Astrocyte (in vitro differentiated cells and primary cell): Measurements from ENCODE around the gene TSPAN14. TPM values are rescaled to one million over a fixed set of nuclear protein-coding genes. Genes with fewer than 3 reads are reported as not detected.

ENCODE experiments used
- DNase-seq: peaks from one replicate; pipeline ENCODE4 v3.0.0-alpha.2; 2010; ENCODE audit warnings: low read depth
- FAIRE-seq: peaks from 2 replicates; lab custom pipeline; 2011; peaks lifted over from hg19 to GRCh38; lab: Jason Lieb, UNC
- H2AFZ ChIP-seq: 2 replicates; pipeline ENCODE4 v1.6.0; 2012; ENCODE audit warnings: low read depth, low read length, inconsistent platforms
- H3K27ac ChIP-seq: 2 replicates; pipeline ENCODE4 v1.5.1; 2011; ENCODE audit warnings: low read depth, low read length, inconsistent platforms
- H3K27me3 ChIP-seq: 2 replicates; pipeline ENCODE4 v1.6.0; 2011; ENCODE audit warnings: low read length, inconsistent platforms; ENCODE audit not compliant: insufficient read depth
- H3K36me3 ChIP-seq: 2 replicates; pipeline ENCODE4 v1.5.1; 2011; ENCODE audit warnings: low read length, inconsistent platforms; ENCODE audit not compliant: insufficient read depth
- H3K4me1 ChIP-seq: 2 replicates; pipeline ENCODE4 v1.5.1; 2011; ENCODE audit warnings: low read length, inconsistent platforms; ENCODE audit not compliant: insufficient read depth
- H3K4me2 ChIP-seq: 2 replicates; pipeline ENCODE4 v1.6.0; 2012; ENCODE audit warnings: low read length, inconsistent platforms
- H3K4me3 ChIP-seq: 2 replicates; pipeline ENCODE4 v1.5.1; 2011; ENCODE audit warnings: low read depth, mild to moderate bottlenecking, low read length, inconsistent platforms; ENCODE audit not compliant: insufficient read depth
- H3K79me2 ChIP-seq: 2 replicates; pipeline ENCODE4 v1.6.0; 2012; ENCODE audit warnings: mild to moderate bottlenecking, low read length, inconsistent platforms; ENCODE audit not compliant: insufficient read depth
- H3K9ac ChIP-seq: 2 replicates; pipeline ENCODE4 v1.6.0; 2012; ENCODE audit warnings: mild to moderate bottlenecking, low read length, inconsistent platforms
- H3K9me3 ChIP-seq: 2 replicates; pipeline ENCODE4 v1.5.1; 2012; ENCODE audit warnings: low read depth, mild to moderate bottlenecking, low read length, inconsistent platforms; ENCODE audit not compliant: insufficient read depth
- H4K20me1 ChIP-seq: 2 replicates; pipeline ENCODE4 v1.6.0; 2012; ENCODE audit warnings: low read length, inconsistent platforms; ENCODE audit not compliant: insufficient read depth
- H3K27ac Mint-ChIP-seq: one replicate; pipeline ENCODE4 v1.8.0; 2021; ENCODE audit warnings: mild to moderate bottlenecking, mixed read lengths; ENCODE audit not compliant: unreplicated experiment
- H3K27me3 Mint-ChIP-seq: one replicate; pipeline ENCODE4 v1.8.0; 2021; ENCODE audit warnings: low read depth, mixed read lengths; ENCODE audit not compliant: unreplicated experiment
- H3K36me3 Mint-ChIP-seq: one replicate; pipeline ENCODE4 v1.8.0; 2021; ENCODE audit warnings: low read depth, mixed read lengths; ENCODE audit not compliant: unreplicated experiment
- H3K4me1 Mint-ChIP-seq: one replicate; pipeline ENCODE4 v1.8.0; 2021; ENCODE audit warnings: low read depth, mixed read lengths; ENCODE audit not compliant: unreplicated experiment
- H3K4me3 Mint-ChIP-seq: one replicate; pipeline ENCODE4 v1.8.0; 2021; ENCODE audit warnings: mild to moderate bottlenecking, moderate library complexity, mixed read lengths; ENCODE audit not compliant: unreplicated experiment
- H3K9me3 Mint-ChIP-seq: one replicate; pipeline ENCODE4 v1.8.0; 2021; ENCODE audit warnings: mild to moderate bottlenecking, mixed read lengths; ENCODE audit not compliant: unreplicated experiment
- EZH2 ChIP-seq: IDR thresholded peaks from 2 replicates; pipeline ENCODE4 v1.6.1; 2012; ENCODE audit warnings: mild to moderate bottlenecking, low read length, inconsistent platforms; ENCODE audit not compliant: insufficient read depth
- total RNA-seq: library from RNA; stranded (reverse); gene quantifications from 2 replicates; pipeline ENCODE4 v1.2.1, GENCODE V29; 2021
- TF ChIP-seq, protein P1 (sequence below): IDR thresholded peaks from 2 replicates; pipeline ENCODE4 v1.5.1; 2011; ENCODE audit warnings: low read depth, mild to moderate bottlenecking, inconsistent platforms, low read length, moderate library complexity; ENCODE audit not compliant: insufficient read depth

TSPAN14 gene
- total RNA-seq, 1 donor from 2014 or later = 140 TPM

DNA sequence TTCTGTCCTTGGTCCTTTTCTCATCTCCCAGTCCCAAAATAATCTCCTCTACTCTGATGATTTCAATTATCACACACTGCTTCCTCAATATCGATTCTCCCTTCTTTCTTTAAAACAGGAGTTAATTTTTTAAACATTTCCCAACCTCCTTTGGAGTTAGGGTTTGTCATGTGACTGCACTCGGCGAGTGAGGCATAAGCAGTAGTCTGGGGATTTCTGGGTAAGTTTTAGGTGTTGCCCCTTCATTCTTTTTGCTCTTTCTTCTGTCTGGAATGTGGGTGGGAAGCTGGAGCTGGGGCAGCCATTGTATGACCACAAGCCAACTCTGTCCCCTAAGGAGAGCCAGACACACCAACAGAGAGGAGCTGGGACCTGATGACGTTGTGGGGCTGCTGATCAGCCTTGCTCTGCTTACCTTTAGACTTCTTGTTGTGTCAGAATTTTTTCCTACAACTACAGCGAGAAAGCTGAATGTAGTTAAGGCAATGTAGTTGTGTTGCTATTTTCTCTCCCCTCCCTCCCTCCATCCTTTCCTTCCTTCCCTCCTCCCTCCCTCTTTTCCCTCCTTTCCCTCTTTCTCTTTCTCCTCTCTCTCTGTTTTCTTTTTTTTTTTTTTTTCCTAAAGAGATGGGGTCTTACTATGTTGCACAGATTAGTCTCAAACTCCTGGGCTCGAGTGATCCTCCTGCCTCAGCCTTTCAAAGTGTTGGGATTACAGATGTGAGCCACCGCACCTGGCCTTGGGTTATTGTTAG is 6.5 kb upstream of the TSPAN14 start:
- H3K9me3 ChIP-seq = no peaks in the 10 kb centered on the region
- no peaks in the 10 kb centered on the region for H3K36me3 ChIP-seq
- peaks cover 19% of the 10 kb centered on the region for H3K4me1 Mint-ChIP-seq
- no peak overlapping the region for H3K27ac Mint-ChIP-seq
- H3K9ac ChIP-seq = no peak overlapping the region
- no peaks in the 10 kb centered on the region for H3K36me3 Mint-ChIP-seq
- DNase-seq = no peak
- no peak overlapping the region for H3K4me2 ChIP-seq
- no peaks in the 10 kb centered on the region for H3K27me3 ChIP-seq
- H3K9me3 Mint-ChIP-seq = no peaks in the 10 kb centered on the region
- no peak for FAIRE-seq
- TF ChIP-seq, protein P1, sequence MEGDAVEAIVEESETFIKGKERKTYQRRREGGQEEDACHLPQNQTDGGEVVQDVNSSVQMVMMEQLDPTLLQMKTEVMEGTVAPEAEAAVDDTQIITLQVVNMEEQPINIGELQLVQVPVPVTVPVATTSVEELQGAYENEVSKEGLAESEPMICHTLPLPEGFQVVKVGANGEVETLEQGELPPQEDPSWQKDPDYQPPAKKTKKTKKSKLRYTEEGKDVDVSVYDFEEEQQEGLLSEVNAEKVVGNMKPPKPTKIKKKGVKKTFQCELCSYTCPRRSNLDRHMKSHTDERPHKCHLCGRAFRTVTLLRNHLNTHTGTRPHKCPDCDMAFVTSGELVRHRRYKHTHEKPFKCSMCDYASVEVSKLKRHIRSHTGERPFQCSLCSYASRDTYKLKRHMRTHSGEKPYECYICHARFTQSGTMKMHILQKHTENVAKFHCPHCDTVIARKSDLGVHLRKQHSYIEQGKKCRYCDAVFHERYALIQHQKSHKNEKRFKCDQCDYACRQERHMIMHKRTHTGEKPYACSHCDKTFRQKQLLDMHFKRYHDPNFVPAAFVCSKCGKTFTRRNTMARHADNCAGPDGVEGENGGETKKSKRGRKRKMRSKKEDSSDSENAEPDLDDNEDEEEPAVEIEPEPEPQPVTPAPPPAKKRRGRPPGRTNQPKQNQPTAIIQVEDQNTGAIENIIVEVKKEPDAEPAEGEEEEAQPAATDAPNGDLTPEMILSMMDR = no peak
- TF ChIP-seq EZH2 = no peak
- H4K20me1 ChIP-seq = no peaks in the 10 kb centered on the region
- no peak overlapping the region for H3K27ac ChIP-seq
- H3K4me1 ChIP-seq = peaks cover 5% of the 10 kb centered on the region
- no peak overlapping the region for H3K4me3 ChIP-seq
- no peaks in the 10 kb centered on the region for H3K79me2 ChIP-seq
- H3K4me3 Mint-ChIP-seq = no peak overlapping the region
- H2AFZ ChIP-seq = no peak overlapping the region
- no peaks in the 10 kb centered on the region for H3K27me3 Mint-ChIP-seq

DNA sequence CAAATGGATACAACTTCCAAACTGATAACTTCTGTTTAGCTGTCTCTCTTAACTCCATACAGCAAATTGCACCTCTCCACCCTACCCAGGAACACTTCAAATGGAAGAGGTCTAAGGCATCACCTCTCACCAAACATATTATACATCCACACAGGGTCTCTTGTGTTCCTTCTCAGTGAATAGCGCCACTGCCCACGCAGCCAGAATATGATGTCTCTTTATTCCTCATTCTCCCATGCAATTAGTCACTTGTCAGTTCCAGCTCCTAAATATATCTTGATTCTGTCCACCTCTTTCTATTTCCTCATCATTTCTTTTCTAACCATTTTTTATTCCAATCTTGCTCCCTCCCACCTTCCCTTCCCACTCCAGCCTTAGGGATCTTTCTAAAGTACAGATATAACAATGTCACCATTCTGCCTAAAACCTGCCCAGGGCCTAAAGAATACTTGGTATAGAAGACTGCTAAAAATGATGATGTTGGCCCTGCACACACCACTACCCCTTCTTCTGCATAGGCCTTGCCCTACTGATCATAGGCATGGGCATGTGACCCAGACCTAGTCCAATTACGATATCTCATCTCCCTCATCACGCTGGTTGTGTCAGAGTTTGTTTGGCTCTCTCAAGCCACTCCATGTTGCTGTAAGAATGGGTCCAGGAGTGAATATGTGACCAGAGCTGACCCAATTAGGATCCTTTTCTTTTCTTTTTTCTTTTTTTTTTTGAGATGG is 5.7 kb upstream of the TSPAN14 start:
- TF ChIP-seq, protein P1 = no peak
- TF ChIP-seq EZH2 = no peak
- Histone ChIP-seq H3K27ac (no peak overlapping the region), H3K4me1 (peaks cover 8% of the 10 kb centered on the region), H4K20me1 (no peaks in the 10 kb centered on the region), H3K4me2 (no peak overlapping the region), H2AFZ (no peak overlapping the region), H3K27me3 (no peaks in the 10 kb centered on the region), H3K4me3 (no peak overlapping the region), H3K9me3 (no peaks in the 10 kb centered on the region), H3K36me3 (no peaks in the 10 kb centered on the region), H3K9ac (no peak overlapping the region), H3K79me2 (no peaks in the 10 kb centered on the region)
- FAIRE-seq (no peak), DNase-seq (no peak)
- H3K4me1 Mint-ChIP-seq = peaks cover 23% of the 10 kb centered on the region
- no peaks in the 10 kb centered on the region for H3K36me3 Mint-ChIP-seq
- no peaks in the 10 kb centered on the region for H3K27me3 Mint-ChIP-seq
- H3K4me3 Mint-ChIP-seq = no peak overlapping the region
- no peaks in the 10 kb centered on the region for H3K9me3 Mint-ChIP-seq
- H3K27ac Mint-ChIP-seq = no peak overlapping the region

DNA sequence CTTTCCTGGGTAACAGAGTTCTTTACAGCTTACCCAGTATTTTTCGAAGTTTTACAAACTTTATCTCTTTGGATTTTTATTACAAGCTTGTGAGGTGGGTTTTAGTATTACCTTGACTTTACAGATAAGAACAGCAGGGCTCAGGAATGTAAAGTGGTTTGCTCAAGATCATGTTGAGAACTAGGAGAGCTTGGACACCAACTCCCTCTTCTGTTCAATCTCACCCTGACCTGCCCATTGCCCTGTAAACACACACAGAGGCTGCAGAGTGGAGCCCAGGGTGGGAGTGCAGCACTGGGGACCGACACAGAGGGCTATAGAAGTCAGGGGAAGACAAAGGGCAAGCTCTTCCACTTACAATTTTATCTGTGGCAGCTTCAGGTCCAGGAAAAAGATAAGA is 4.6 kb upstream of the TSPAN14 start:
- no peaks in the 10 kb centered on the region for H3K27me3 Mint-ChIP-seq
- H3K4me3 ChIP-seq = no peak overlapping the region
- no peak overlapping the region for H3K4me2 ChIP-seq
- H2AFZ ChIP-seq = no peak overlapping the region
- H3K4me3 Mint-ChIP-seq = no peak overlapping the region
- H3K27ac Mint-ChIP-seq = no peak overlapping the region
- no peaks in the 10 kb centered on the region for H4K20me1 ChIP-seq
- H3K36me3 ChIP-seq = no peaks in the 10 kb centered on the region
- H3K9me3 Mint-ChIP-seq = no peaks in the 10 kb centered on the region
- H3K79me2 ChIP-seq = peaks cover 4% of the 10 kb centered on the region
- DNase-seq (no peak), FAIRE-seq (no peak)
- H3K4me1 Mint-ChIP-seq = peaks cover 15% of the 10 kb centered on the region
- peaks cover 9% of the 10 kb centered on the region for H3K4me1 ChIP-seq
- H3K27me3 ChIP-seq = no peaks in the 10 kb centered on the region
- H3K9me3 ChIP-seq = no peaks in the 10 kb centered on the region
- no peak overlapping the region for H3K27ac ChIP-seq
- H3K9ac ChIP-seq = no peak overlapping the region
- no peaks in the 10 kb centered on the region for H3K36me3 Mint-ChIP-seq
- no peak for TF ChIP-seq EZH2
- TF ChIP-seq, protein P1 = no peak
